ENCODE results near the gene MXRA8. TPM values are rescaled to one million over a fixed set of nuclear protein-coding genes. Genes with fewer than 3 reads are reported as not detected.

MXRA8 gene
- total RNA-seq, 1 donor from 2014 or later = 24.3 TPM

- Mint-ChIP-seq H3K36me3 (ENCODE audit: insufficient read depth) (peaks cover 2% of the 10 kb centered on the region), H3K4me3 (ENCODE audit: low read depth) (no peak overlapping the region), H3K27me3 (no peaks in the 10 kb centered on the region), H3K9me3 (ENCODE audit: low read depth) (no peaks in the 10 kb centered on the region), H3K27ac (no peak overlapping the region), H3K4me1 (ENCODE audit: low read depth) (peaks cover 3% of the 10 kb centered on the region)
- DNase-seq (ENCODE audit: low spot score, unreplicated experiment) = no peak
- no peak for TF ChIP-seq CTCF (IDR thresholded peaks at IDR 0.05; ENCODE audit: unreplicated experiment)
Observed at GRCh38 chr1:1377540-1378205, 19.3 kb upstream of the MXRA8 start.

GRCh38 chr1:1376551-1377226 is 18.3 kb upstream of the MXRA8 start:
- H3K27me3 Mint-ChIP-seq = no peaks in the 10 kb centered on the region
- no peak overlapping the region for H3K27ac Mint-ChIP-seq
- no peaks in the 10 kb centered on the region for H3K9me3 Mint-ChIP-seq (ENCODE audit: low read depth)
- peaks cover 3% of the 10 kb centered on the region for H3K4me1 Mint-ChIP-seq (ENCODE audit: low read depth)
- no peak for DNase-seq (ENCODE audit: low spot score, unreplicated experiment)
- no peak for TF ChIP-seq CTCF (IDR thresholded peaks at IDR 0.05; ENCODE audit: unreplicated experiment)
- peak overlapping the region; percentile 56 for H3K4me3 Mint-ChIP-seq (ENCODE audit: low read depth)
- H3K36me3 Mint-ChIP-seq (ENCODE audit: insufficient read depth) = peaks cover 3% of the 10 kb centered on the region

- Mint-ChIP-seq H3K9me3 (ENCODE audit: low read depth) (no peaks in the 10 kb centered on the region), H3K36me3 (ENCODE audit: insufficient read depth) (peaks cover 3% of the 10 kb centered on the region), H3K27ac (peak within 1 kb of the TSS; percentile 96), H3K4me1 (ENCODE audit: low read depth) (peaks cover 3% of the 10 kb centered on the region), H3K27me3 (no peaks in the 10 kb centered on the region), H3K4me3 (ENCODE audit: low read depth) (peak within 1 kb of the TSS; percentile 87)
- peak; percentile 94 for DNase-seq (ENCODE audit: low spot score, unreplicated experiment)
- peak; percentile 39 for TF ChIP-seq CTCF (IDR thresholded peaks at IDR 0.05; ENCODE audit: unreplicated experiment)
Observed at GRCh38 chr1:1374929-1375662, 16.7 kb upstream of the MXRA8 start, which contains the start of gene AURKAIP1. TSS of gene AURKAIP1 (minus strand) at chr1:1375207. CDS start at chr1:1374756, 451 bp downstream.

GRCh38 chr1:1374589-1374928 is 16.2 kb upstream of the MXRA8 start:
- H3K27me3 Mint-ChIP-seq = no peaks in the 10 kb centered on the region
- no peak for TF ChIP-seq CTCF (IDR thresholded peaks at IDR 0.05; ENCODE audit: unreplicated experiment)
- DNase-seq (ENCODE audit: low spot score, unreplicated experiment) = no peak
- peaks cover 3% of the 10 kb centered on the region for H3K4me1 Mint-ChIP-seq (ENCODE audit: low read depth)
- peak overlapping the region; percentile 96 for H3K27ac Mint-ChIP-seq
- peak overlapping the region; percentile 87 for H3K4me3 Mint-ChIP-seq (ENCODE audit: low read depth)
- peaks cover 3% of the 10 kb centered on the region for H3K36me3 Mint-ChIP-seq (ENCODE audit: insufficient read depth)
- H3K9me3 Mint-ChIP-seq (ENCODE audit: low read depth) = no peaks in the 10 kb centered on the region

- Mint-ChIP-seq H3K9me3 (ENCODE audit: low read depth) (no peaks in the 10 kb centered on the region), H3K27ac (no peak overlapping the region)
- DNase-seq (ENCODE audit: low spot score, unreplicated experiment) = no peak
Observed at GRCh38 chr1:1373815-1374588, 15.6 kb upstream of the MXRA8 start.

More at GRCh38 chr1:1373815-1374588, 15.6 kb upstream of the MXRA8 start:
- TF ChIP-seq CTCF (IDR thresholded peaks at IDR 0.05; ENCODE audit: unreplicated experiment) = no peak
- Mint-ChIP-seq H3K36me3 (ENCODE audit: insufficient read depth) (peaks cover 3% of the 10 kb centered on the region), H3K27me3 (no peaks in the 10 kb centered on the region), H3K4me3 (ENCODE audit: low read depth) (peak overlapping the region; percentile 87), H3K4me1 (ENCODE audit: low read depth) (peaks cover 3% of the 10 kb centered on the region)

All from progenitor cell of endocrine pancreas (in vitro differentiated cells).